ENCODE results near the gene ZCCHC24.
A peak's percentile ranks its signal among the peaks of the same experiment; 100 is the strongest.

DNA sequence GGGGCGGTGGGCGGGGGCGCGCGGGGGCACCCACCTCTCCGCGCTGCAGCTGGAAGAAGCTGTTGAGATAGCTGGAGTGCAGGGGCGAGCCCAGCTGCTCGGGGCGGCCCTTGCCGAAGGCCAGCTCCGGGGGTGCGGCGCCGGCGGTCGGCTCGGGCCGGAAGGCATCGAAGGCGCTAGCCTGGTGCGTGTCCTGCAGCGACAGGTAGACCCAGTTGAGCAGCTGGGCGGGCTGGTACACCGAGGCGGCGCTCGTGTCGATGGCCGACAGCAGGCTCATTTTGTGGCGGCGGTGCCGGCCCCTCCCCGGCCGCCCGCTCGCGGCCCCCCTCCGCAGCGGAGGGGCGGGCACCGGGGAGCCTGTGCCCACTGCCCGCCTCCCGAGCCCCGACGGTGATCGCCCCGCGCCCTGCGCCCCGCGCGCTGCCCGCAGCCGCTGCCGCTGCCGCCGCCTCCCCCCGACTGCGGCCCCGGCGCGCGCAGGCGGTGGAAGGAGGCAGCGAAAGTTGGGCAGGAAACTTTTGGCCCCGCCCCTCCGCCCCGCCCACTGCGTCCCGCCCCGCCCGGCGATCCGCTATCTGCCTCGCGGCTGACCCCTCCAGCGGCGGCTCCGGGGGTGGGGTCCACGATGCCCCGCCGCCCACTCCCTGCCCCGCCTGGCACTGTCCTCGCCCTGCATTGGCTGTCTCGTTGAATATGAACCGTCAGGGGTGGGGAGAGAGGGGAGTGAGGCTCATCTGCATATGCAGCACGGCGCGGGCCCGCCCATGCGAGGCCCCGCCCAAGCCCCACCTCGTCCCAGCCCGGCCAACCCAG, at the start of gene ZCCHC24:
- TF ChIP-seq, protein P1, sequence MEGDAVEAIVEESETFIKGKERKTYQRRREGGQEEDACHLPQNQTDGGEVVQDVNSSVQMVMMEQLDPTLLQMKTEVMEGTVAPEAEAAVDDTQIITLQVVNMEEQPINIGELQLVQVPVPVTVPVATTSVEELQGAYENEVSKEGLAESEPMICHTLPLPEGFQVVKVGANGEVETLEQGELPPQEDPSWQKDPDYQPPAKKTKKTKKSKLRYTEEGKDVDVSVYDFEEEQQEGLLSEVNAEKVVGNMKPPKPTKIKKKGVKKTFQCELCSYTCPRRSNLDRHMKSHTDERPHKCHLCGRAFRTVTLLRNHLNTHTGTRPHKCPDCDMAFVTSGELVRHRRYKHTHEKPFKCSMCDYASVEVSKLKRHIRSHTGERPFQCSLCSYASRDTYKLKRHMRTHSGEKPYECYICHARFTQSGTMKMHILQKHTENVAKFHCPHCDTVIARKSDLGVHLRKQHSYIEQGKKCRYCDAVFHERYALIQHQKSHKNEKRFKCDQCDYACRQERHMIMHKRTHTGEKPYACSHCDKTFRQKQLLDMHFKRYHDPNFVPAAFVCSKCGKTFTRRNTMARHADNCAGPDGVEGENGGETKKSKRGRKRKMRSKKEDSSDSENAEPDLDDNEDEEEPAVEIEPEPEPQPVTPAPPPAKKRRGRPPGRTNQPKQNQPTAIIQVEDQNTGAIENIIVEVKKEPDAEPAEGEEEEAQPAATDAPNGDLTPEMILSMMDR (IDR thresholded peaks at IDR 0.05) = no peak
- peak; percentile 81 for TF ChIP-seq POLR2A (IDR thresholded peaks at IDR 0.05)
